ENCODE data around the gene HAPLN1. TPM values are rescaled to one million over a fixed set of nuclear protein-coding genes. Genes with fewer than 3 reads are reported as not detected.

HAPLN1 gene
- total RNA-seq, 3 donors from 2014 or later (not counting 1 experiment from before 2014, with no cell fraction given) = not detected

DNA sequence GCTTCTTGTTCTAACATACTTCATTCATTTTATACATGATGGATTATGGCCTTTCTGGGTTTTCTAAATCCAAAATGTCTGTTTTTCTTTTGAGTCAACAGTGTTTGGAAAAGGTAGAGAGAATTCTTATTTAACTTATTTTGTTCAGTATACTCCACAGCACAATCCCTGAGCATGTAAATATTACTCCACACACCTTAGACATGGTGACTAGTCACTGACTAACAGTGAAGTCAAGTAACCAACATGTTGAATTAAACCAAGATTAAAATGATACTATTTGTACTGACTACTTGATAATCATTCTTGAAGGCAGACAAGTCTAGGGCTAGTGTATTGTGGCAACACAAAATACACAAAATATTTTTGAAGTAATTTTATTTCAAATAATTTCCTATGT, 55.0 kb downstream of the HAPLN1 start:
- ATAC-seq = no peak
- no peak overlapping the region for H3K27ac Mint-ChIP-seq
- DNase-seq = no peak
- Histone ChIP-seq H3K4me1 (ENCODE audit: control insufficient read depth, insufficient read depth, low read length) (no peaks in the 10 kb centered on the region), H3K4me3 (ENCODE audit: low read length) (no peak overlapping the region), H3K9me3 (ENCODE audit: control insufficient read depth, insufficient read depth, low read length) (no peaks in the 10 kb centered on the region), H3K36me3 (ENCODE audit: control insufficient read depth, insufficient read depth, low read length) (no peaks in the 10 kb centered on the region), H3K27ac (ENCODE audit: low read length) (no peak overlapping the region), H3K27me3 (ENCODE audit: control insufficient read depth, insufficient read depth, low read length) (no peaks in the 10 kb centered on the region)
- no peaks in the 10 kb centered on the region for H3K36me3 Mint-ChIP-seq
- no peaks in the 10 kb centered on the region for H3K4me1 Mint-ChIP-seq
- TF ChIP-seq, protein P1, sequence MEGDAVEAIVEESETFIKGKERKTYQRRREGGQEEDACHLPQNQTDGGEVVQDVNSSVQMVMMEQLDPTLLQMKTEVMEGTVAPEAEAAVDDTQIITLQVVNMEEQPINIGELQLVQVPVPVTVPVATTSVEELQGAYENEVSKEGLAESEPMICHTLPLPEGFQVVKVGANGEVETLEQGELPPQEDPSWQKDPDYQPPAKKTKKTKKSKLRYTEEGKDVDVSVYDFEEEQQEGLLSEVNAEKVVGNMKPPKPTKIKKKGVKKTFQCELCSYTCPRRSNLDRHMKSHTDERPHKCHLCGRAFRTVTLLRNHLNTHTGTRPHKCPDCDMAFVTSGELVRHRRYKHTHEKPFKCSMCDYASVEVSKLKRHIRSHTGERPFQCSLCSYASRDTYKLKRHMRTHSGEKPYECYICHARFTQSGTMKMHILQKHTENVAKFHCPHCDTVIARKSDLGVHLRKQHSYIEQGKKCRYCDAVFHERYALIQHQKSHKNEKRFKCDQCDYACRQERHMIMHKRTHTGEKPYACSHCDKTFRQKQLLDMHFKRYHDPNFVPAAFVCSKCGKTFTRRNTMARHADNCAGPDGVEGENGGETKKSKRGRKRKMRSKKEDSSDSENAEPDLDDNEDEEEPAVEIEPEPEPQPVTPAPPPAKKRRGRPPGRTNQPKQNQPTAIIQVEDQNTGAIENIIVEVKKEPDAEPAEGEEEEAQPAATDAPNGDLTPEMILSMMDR (IDR thresholded peaks at IDR 0.05) = no peak
- H3K4me3 Mint-ChIP-seq = no peak overlapping the region
- H3K9me3 Mint-ChIP-seq = peaks cover 8% of the 10 kb centered on the region in 2 donors
- intact Hi-C loops (cut with micrococcal nuclease) = no loop called here
- no peaks in the 10 kb centered on the region for H3K27me3 Mint-ChIP-seq (ENCODE audit: low read depth in 2 of 2)

DNA sequence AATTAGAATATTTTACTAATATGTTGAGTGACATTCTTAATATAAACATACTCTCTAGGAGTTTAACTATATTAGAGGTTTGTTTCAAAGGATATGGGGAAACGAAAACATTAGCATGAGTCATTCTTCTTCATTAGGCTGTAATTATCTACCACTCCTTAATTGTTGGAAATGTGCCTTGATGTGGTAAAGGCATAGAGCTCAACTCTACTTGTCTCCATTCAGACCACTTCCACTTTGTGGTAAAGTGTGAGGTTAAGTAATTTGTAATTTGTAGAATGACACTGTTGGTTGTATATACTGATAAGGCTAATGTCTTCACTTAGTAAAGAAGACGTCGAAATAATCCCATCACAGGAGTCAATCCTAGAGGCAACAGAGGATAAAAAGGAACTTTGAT, 58.1 kb downstream of the HAPLN1 start:
- WGBS (ENCODE audit: insufficient coverage) = no CpG with 5 or more reads among the region's 3 CpGs
- ATAC-seq = no peak
- H3K27ac ChIP-seq (ENCODE audit: low read length) = no peak overlapping the region
- no peak for DNase-seq
- H3K27me3 ChIP-seq (ENCODE audit: control insufficient read depth, insufficient read depth, low read length) = no peaks in the 10 kb centered on the region
- no peak overlapping the region for H3K4me3 ChIP-seq (ENCODE audit: low read length)
- peaks cover 3 to 7% of the 10 kb centered on the region in 2 donors for H3K9me3 Mint-ChIP-seq
- H3K4me1 Mint-ChIP-seq = no peaks in the 10 kb centered on the region
- TF ChIP-seq, protein P1 (IDR thresholded peaks at IDR 0.05) = no peak
- intact Hi-C loops (cut with micrococcal nuclease) = no loop called here
- no peaks in the 10 kb centered on the region for H3K36me3 ChIP-seq (ENCODE audit: control insufficient read depth, insufficient read depth, low read length)
- no peaks in the 10 kb centered on the region for H3K36me3 Mint-ChIP-seq
- no peaks in the 10 kb centered on the region for H3K4me1 ChIP-seq (ENCODE audit: control insufficient read depth, insufficient read depth, low read length)
- H3K27me3 Mint-ChIP-seq (ENCODE audit: low read depth in 2 of 2) = no peaks in the 10 kb centered on the region
- no peak overlapping the region for H3K27ac Mint-ChIP-seq
- no peaks in the 10 kb centered on the region for H3K9me3 ChIP-seq (ENCODE audit: control insufficient read depth, insufficient read depth, low read length)
- H3K4me3 Mint-ChIP-seq = no peak overlapping the region

DNA sequence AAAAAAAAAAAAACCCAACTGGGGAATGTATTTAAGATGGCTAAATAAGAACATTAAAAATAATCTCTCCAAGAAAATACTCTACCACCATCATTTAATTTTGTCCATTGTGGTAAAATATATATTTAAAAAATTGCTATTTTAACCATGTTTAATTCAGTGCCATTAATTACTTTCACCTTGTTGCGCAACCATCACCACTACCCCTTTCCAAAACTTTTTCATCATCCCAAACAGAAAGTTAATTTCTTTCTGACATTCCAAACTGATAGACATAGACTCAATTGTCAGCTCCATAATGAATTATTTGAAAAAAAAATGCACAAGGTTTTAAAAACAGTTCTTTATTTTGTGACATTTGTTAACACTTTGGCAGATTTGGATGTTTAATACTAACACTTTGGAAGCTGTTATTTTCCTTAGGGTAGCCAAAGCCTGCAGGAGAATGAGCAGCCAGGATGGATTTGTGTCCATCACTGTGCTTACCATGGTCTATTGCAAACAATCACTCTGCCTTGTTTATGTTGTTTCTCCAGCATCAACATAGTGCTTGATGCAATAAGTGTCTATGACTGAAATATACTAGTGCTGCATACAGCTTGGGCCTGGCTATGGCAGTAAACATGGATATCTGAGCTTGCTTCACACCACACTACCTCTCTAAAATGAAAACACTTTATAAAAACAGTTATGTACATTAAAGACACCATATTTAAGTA, 62.7 kb downstream of the HAPLN1 start:
- WGBS (ENCODE audit: insufficient coverage) = 100% methylated on average over 1 of the region's 1 CpG
- intact Hi-C loops (cut with micrococcal nuclease) = no loop called here
- H3K9me3 ChIP-seq (ENCODE audit: control insufficient read depth, insufficient read depth, low read length) = no peaks in the 10 kb centered on the region
- DNase-seq (no peak), ATAC-seq (no peak)
- Mint-ChIP-seq H3K9me3 (peaks cover 0 to 5% of the 10 kb centered on the region in 2 donors), H3K4me3 (no peak overlapping the region), H3K4me1 (no peaks in the 10 kb centered on the region), H3K36me3 (no peaks in the 10 kb centered on the region), H3K27ac (no peak overlapping the region), H3K27me3 (ENCODE audit: low read depth in 2 of 2) (no peaks in the 10 kb centered on the region)
- no peaks in the 10 kb centered on the region for H3K36me3 ChIP-seq (ENCODE audit: control insufficient read depth, insufficient read depth, low read length)
- no peaks in the 10 kb centered on the region for H3K27me3 ChIP-seq (ENCODE audit: control insufficient read depth, insufficient read depth, low read length)
- TF ChIP-seq, protein P1 (IDR thresholded peaks at IDR 0.05) = no peak
- no peak overlapping the region for H3K27ac ChIP-seq (ENCODE audit: low read length)
- H3K4me1 ChIP-seq (ENCODE audit: control insufficient read depth, insufficient read depth, low read length) = no peaks in the 10 kb centered on the region
- no peak overlapping the region for H3K4me3 ChIP-seq (ENCODE audit: low read length)

DNA sequence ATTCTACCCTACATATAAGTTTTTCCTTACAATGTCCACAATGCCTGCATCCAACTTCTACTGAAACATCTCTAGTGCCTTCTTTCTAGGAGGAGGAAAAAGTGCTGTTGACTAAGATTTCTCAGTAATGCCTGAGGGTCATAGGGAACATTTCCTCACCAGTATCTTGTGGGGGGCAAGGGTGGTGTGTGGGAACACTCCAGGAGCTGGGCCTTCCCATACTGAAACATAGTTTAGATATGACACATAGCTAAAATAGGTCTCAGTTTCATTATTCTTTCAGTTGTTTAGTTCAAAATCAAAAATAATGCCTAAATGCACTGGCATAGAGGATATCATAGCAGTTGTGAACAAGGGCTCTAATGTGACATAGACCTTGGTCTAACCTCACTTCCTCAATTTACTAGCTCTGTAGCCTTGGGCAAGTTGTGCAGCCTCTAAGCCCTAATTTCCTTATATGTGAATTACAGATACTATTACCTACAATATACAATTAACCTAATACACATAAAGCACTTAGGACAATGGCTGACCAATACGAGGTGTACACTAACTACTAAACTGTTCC, 66.1 kb downstream of the HAPLN1 start:
- H3K4me1 Mint-ChIP-seq = no peaks in the 10 kb centered on the region
- no peaks in the 10 kb centered on the region for H3K9me3 ChIP-seq (ENCODE audit: control insufficient read depth, insufficient read depth, low read length)
- H3K27ac Mint-ChIP-seq = no peak overlapping the region
- H3K27me3 ChIP-seq (ENCODE audit: control insufficient read depth, insufficient read depth, low read length) = no peaks in the 10 kb centered on the region
- no peaks in the 10 kb centered on the region for H3K27me3 Mint-ChIP-seq (ENCODE audit: low read depth in 2 of 2)
- no peaks in the 10 kb centered on the region for H3K9me3 Mint-ChIP-seq
- DNase-seq (no peak), ATAC-seq (no peak)
- H3K36me3 Mint-ChIP-seq = no peaks in the 10 kb centered on the region
- H3K27ac ChIP-seq (ENCODE audit: low read length) = no peak overlapping the region
- WGBS (ENCODE audit: insufficient coverage) = 50% methylated on average over 1 of the region's 1 CpG
- no peak overlapping the region for H3K4me3 Mint-ChIP-seq
- intact Hi-C loops (cut with micrococcal nuclease) = no loop called here
- H3K4me1 ChIP-seq (ENCODE audit: control insufficient read depth, insufficient read depth, low read length) = no peaks in the 10 kb centered on the region
- TF ChIP-seq, protein P1 (IDR thresholded peaks at IDR 0.05) = no peak
- H3K36me3 ChIP-seq (ENCODE audit: control insufficient read depth, insufficient read depth, low read length) = no peaks in the 10 kb centered on the region
- no peak overlapping the region for H3K4me3 ChIP-seq (ENCODE audit: low read length)
